PC-3 (cell line): ENCODE results near the gene AVPI1. TPM values are rescaled to one million over a fixed set of nuclear protein-coding genes. Genes with fewer than 3 reads are reported as not detected.
A peak's percentile ranks its signal among the peaks of the same experiment; 100 is the strongest.

Source experiments
- ATAC-seq: fragments of 200-7000 bp; cut with Tn5 transposase; 2 replicates; pipeline ENCODE4 v1.9.1; 2020; ENCODE audit warnings: mild to moderate bottlenecking, moderate library complexity
- BruUV-seq: library from RNA; stranded (reverse); fragments of 400-500 nt; replicated peaks from 2 replicates; lab custom pipeline; 2021; lab: Mats Ljungman, UMichigan
- CTCF ChIA-PET: fragments of 300-600 bp; sonication (Branson Sonifier 250); formaldehyde crosslinking; loops from one replicate; lab custom pipeline; 2022; ENCODE audit warnings: antibody characterized with exemption; lab: Charles Lee
- POLR2A ChIA-PET: fragments of 300-600 bp; sonication (Branson Sonifier 250); formaldehyde crosslinking; loops from one replicate; lab custom pipeline; 2022; ENCODE audit warnings: antibody characterized with exemption; ENCODE audit not compliant: unreplicated experiment; lab: Charles Lee
- DNase-seq: peaks from one replicate; pipeline ENCODE4 v3.0.0-alpha.2; 2015
- H2AFZ ChIP-seq: fragments of 300-600 bp; sonication (generic); 2 replicates; pipeline ENCODE4 v1.6.0; 2016; ENCODE audit warnings: antibody characterized with exemption, low read length
- H3F3A ChIP-seq: fragments of 300-600 bp; sonication (generic); one replicate; pipeline ENCODE4 v1.6.0; 2017; ENCODE audit warnings: antibody characterized with exemption, low read length, control low read depth, mild to moderate bottlenecking; ENCODE audit not compliant: unreplicated experiment
- H3K27ac ChIP-seq: fragments of 300-600 bp; sonication (generic); 2 replicates; pipeline ENCODE4 v1.5.1; 2016; ENCODE audit warnings: mild to moderate bottlenecking, low read length
- H3K27me3 ChIP-seq: fragments of 300-600 bp; sonication (generic); 2 replicates; pipeline ENCODE4 v1.6.1; 2016; ENCODE audit warnings: low read length, mixed read lengths
- H3K36me3 ChIP-seq: fragments of 300-600 bp; sonication (generic); 2 replicates; pipeline ENCODE4 v1.6.1; 2016; ENCODE audit warnings: low read depth, mixed run types, low read length, mixed read lengths
- H3K4me1 ChIP-seq: fragments of 300-600 bp; sonication (generic); 2 replicates; pipeline ENCODE4 v1.5.1; 2016; ENCODE audit warnings: low read length; ENCODE audit not compliant: insufficient read depth
- H3K4me2 ChIP-seq: fragments of 300-600 bp; sonication (generic); 2 replicates; pipeline ENCODE4 v1.6.0; 2016; ENCODE audit warnings: low read length
- H3K4me3 ChIP-seq: fragments of 300-600 bp; sonication (generic); 2 replicates; pipeline ENCODE4 v1.5.1; 2016; ENCODE audit warnings: mild to moderate bottlenecking, low read length, mixed read lengths
- H3K79me2 ChIP-seq: fragments of 300-600 bp; sonication (generic); 2 replicates; pipeline ENCODE4 v1.6.1; 2017; ENCODE audit warnings: low read length, mixed read lengths
- H3K9ac ChIP-seq: fragments of 300-600 bp; sonication (generic); 2 replicates; pipeline ENCODE4 v1.6.0; 2016; ENCODE audit warnings: mild to moderate bottlenecking, low read length
- H3K9me2 ChIP-seq: fragments of 300-600 bp; sonication (generic); replicated peaks from 2 replicates; pipeline ENCODE4 v1.6.1; 2016; ENCODE audit warnings: mixed run types, low read length, mixed read lengths
- H3K9me3 ChIP-seq: fragments of 300-600 bp; sonication (generic); 2 replicates; pipeline ENCODE4 v1.6.1; 2016; ENCODE audit warnings: low read length, mixed read lengths
- H4K20me1 ChIP-seq: fragments of 300-600 bp; sonication (generic); 2 replicates; pipeline ENCODE4 v1.6.1; 2016; ENCODE audit warnings: low read length, mixed read lengths
- EZH2 ChIP-seq: fragments of 300-600 bp; sonication (generic); IDR thresholded peaks from one replicate; pipeline ENCODE4 v1.6.1; 2017; ENCODE audit warnings: antibody characterized with exemption, mild to moderate bottlenecking, low read length; ENCODE audit not compliant: unreplicated experiment
- EZH2phosphoT487 ChIP-seq: fragments of 300-600 bp; sonication (generic); IDR thresholded peaks from 2 replicates; pipeline ENCODE4 v1.6.1; 2018; ENCODE audit warnings: mild to moderate bottlenecking, antibody characterized with exemption, low read length, borderline replicate concordance
- intact Hi-C: fragments of 100-400 bp; cut with micrococcal nuclease; formaldehyde crosslinking; loops from 2 replicates; pipeline ENCODE4 v1.9.0; 2023
- total RNA-seq: library from RNA; depleted of rRNA; stranded (reverse); fragments of >200 nt; gene quantifications from 2 replicates; pipeline ENCODE4 v1.2.3, GENCODE V29; 2014
- TF ChIP-seq, protein P1 (sequence below): fragments of 300-600 bp; sonication (generic); conservative IDR thresholded peaks from 2 replicates; pipeline ENCODE4 v1.5.1; 2017; ENCODE audit warnings: antibody characterized with exemption, low read depth, mild to moderate bottlenecking, low read length

The AVPI1 gene
- total RNA-seq, 1 experiment from 2014 or later, result 44.5 TPM

DNA sequence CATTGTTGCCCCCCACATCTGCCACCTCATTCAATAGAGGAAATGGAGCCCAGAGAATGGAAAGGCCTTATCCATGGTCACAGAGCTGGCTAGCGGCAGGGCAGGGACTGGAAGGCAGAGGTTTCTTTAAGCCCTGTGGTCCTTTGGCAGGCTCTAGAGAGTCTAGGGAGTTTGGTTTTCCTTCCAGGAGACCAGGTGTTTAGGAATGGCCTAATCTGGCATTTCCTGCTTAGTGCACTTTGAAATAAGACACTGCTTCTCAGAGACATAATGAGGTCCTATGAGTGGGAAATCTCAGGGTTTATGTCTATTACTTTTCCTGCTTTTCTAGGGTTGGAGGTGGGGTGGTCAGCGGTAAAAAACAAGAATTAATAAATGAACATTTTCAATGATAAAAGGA is 32.6 kb upstream of the AVPI1 start:
- no peaks in the 10 kb centered on the region for H4K20me1 ChIP-seq
- no TSS peak for BruUV-seq
- DNase-seq (no peak), ATAC-seq (no peak)
- H3K9me2 ChIP-seq, result no peaks in the 10 kb centered on the region
- no peaks in the 10 kb centered on the region for H3F3A ChIP-seq
- no peaks in the 10 kb centered on the region for H3K27me3 ChIP-seq
- H3K4me3 ChIP-seq, result no peak overlapping the region
- H3K9me3 ChIP-seq, result no peaks in the 10 kb centered on the region
- ChIA-PET POLR2A (no interaction called here), CTCF (no interaction called here)
- no peak overlapping the region for H2AFZ ChIP-seq
- H3K79me2 ChIP-seq, result peaks cover 40% of the 10 kb centered on the region
- intact Hi-C loops, result no loop called here
- H3K36me3 ChIP-seq, result peaks cover 7% of the 10 kb centered on the region; the same call in 1 of the 2 replicates
- H3K27ac ChIP-seq, result peak overlapping the region; percentile 37; the same call in 1 of the 2 replicates
- TF ChIP-seq EZH2 (no peak), EZH2phosphoT487 (no peak)
- TF ChIP-seq, protein P1, sequence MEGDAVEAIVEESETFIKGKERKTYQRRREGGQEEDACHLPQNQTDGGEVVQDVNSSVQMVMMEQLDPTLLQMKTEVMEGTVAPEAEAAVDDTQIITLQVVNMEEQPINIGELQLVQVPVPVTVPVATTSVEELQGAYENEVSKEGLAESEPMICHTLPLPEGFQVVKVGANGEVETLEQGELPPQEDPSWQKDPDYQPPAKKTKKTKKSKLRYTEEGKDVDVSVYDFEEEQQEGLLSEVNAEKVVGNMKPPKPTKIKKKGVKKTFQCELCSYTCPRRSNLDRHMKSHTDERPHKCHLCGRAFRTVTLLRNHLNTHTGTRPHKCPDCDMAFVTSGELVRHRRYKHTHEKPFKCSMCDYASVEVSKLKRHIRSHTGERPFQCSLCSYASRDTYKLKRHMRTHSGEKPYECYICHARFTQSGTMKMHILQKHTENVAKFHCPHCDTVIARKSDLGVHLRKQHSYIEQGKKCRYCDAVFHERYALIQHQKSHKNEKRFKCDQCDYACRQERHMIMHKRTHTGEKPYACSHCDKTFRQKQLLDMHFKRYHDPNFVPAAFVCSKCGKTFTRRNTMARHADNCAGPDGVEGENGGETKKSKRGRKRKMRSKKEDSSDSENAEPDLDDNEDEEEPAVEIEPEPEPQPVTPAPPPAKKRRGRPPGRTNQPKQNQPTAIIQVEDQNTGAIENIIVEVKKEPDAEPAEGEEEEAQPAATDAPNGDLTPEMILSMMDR, result no peak
- 0 out of 2 replicates have a peak overlapping the region, but pooled peaks have one; percentile 74 for H3K4me2 ChIP-seq
- H3K4me1 ChIP-seq, result peaks cover 48% of the 10 kb centered on the region
- no peak overlapping the region for H3K9ac ChIP-seq

DNA sequence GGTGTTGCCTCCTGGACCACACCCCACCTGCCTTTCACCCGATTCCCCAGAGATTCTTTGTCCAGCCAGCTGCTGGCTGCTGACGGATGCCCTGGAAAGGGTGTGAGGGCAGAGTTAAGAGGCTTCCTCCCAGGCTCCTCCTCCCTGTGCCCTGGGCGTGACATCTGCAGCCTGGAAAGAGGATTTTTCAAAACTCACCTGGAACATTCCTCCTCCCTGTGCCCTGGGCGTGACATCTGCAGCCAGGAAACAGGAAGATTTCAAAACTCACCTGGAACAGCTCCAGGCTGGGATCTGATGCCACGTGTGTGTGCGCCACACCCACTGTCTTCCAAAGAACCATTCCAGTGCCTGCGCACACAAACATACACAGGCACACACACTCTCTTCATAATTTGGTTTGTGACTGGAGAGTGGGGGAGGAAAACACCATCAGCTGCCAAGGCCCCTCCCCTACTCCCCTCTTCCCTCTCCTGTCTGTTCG is 31.7 kb upstream of the AVPI1 start:
- no peak for TF ChIP-seq EZH2phosphoT487
- no peak for TF ChIP-seq EZH2
- TF ChIP-seq, protein P1, result no peak
- Histone ChIP-seq H3F3A (no peaks in the 10 kb centered on the region), H4K20me1 (no peaks in the 10 kb centered on the region), H3K27ac (peak overlapping the region; percentile 52), H3K36me3 (peaks cover 7% of the 10 kb centered on the region; the same call in 1 of the 2 replicates), H3K4me1 (peaks cover 48% of the 10 kb centered on the region), H3K9me2 (no peaks in the 10 kb centered on the region), H3K9me3 (no peaks in the 10 kb centered on the region), H3K4me3 (peak overlapping the region; percentile 42; the same call in 1 of the 2 replicates), H2AFZ (no peak overlapping the region), H3K79me2 (peaks cover 48% of the 10 kb centered on the region), H3K9ac (no peak overlapping the region), H3K27me3 (no peaks in the 10 kb centered on the region), H3K4me2 (peak overlapping the region; percentile 74)
- ChIA-PET POLR2A (no interaction called here), CTCF (no interaction called here)
- intact Hi-C loops, result no loop called here
- BruUV-seq, result no TSS peak
- DNase-seq (peak; percentile 95), ATAC-seq (peak; percentile 52)

DNA sequence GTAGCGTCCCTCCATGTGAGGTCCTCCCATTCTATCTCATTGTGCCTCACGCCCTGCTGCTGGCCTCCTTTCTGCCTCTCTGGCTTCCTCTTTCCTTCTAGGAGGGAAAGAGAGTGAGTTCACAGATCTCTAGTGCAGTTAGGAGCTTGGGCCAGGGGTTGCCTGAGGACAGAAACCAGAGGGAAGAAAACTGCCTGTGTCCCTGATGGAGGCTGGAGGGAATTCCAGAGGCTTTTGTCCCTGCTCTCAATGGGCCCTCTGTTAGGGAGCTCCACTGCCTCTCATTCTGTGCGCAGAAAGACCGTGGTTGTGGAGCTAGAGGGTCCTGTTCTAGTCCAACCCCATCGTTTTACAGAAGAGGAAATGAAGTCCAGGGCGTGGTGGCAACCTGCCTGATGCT is 31.1 kb upstream of the AVPI1 start:
- no peak for DNase-seq
- Histone ChIP-seq H3K27ac (peak overlapping the region; percentile 52), H3K4me3 (peak overlapping the region; percentile 42; the same call in 1 of the 2 replicates), H3K4me2 (peak overlapping the region; percentile 74), H2AFZ (no peak overlapping the region), H3K4me1 (peaks cover 50% of the 10 kb centered on the region), H3K9me3 (no peaks in the 10 kb centered on the region), H3F3A (no peaks in the 10 kb centered on the region), H4K20me1 (no peaks in the 10 kb centered on the region), H3K27me3 (no peaks in the 10 kb centered on the region), H3K9me2 (no peaks in the 10 kb centered on the region), H3K9ac (no peak overlapping the region), H3K36me3 (peaks cover 7% of the 10 kb centered on the region; the same call in 1 of the 2 replicates), H3K79me2 (peaks cover 48% of the 10 kb centered on the region)
- intact Hi-C loops, result no loop called here
- TF ChIP-seq, protein P1, result no peak
- no peak for TF ChIP-seq EZH2
- CTCF ChIA-PET, result no interaction called here
- no TSS peak for BruUV-seq
- POLR2A ChIA-PET, result no interaction called here
- no peak for ATAC-seq
